Endothelial cell of umbilical vein (primary cell): ENCODE results near the gene KRTAP19-8. TPM values are rescaled to one million over a fixed set of nuclear protein-coding genes. Genes with fewer than 3 reads are reported as not detected.

Experiments
- BruUV-seq: library from RNA; stranded (reverse); fragments of 400-500 nt; replicated peaks from 2 replicates; lab custom pipeline; 2021; lab: Mats Ljungman, UMichigan
- CTCF ChIA-PET: fragments of 300-600, 350-600 bp; sonication (Branson Sonifier 250); formaldehyde crosslinking; loops from one replicate; lab custom pipeline; 2021; ENCODE audit warnings: antibody characterized with exemption, inconsistent platforms; lab: Charles Lee
- POLR2A ChIA-PET: fragments of 300-600, 350-600 bp; sonication (Branson Sonifier 250); formaldehyde crosslinking; loops from one replicate; lab custom pipeline; 2021; ENCODE audit warnings: antibody characterized with exemption, inconsistent platforms; lab: Charles Lee
- DNase-seq: peaks from one replicate; pipeline ENCODE4 v3.0.0-alpha.2; 2011; ENCODE audit warnings: low read depth, low spot score
- FAIRE-seq: peaks from 2 replicates; lab custom pipeline; 2011; peaks lifted over from hg19 to GRCh38; lab: Jason Lieb, UNC
- H2AFZ ChIP-seq: 2 replicates; pipeline ENCODE4 v1.6.0; 2012; ENCODE audit warnings: low read depth, low read length, control low read depth, inconsistent platforms
- H3K27ac ChIP-seq: 2 replicates; pipeline ENCODE4 v1.5.1; 2011; ENCODE audit warnings: low read depth, mild to moderate bottlenecking, control low read depth, low read length, moderate library complexity; ENCODE audit not compliant: insufficient read depth
- H3K27me3 ChIP-seq, 2 experiments: 2 replicates each; pipeline versions ENCODE4 v1.6.0 to v1.6.1; 2011; ENCODE audit warnings: low read length in 2 of 2, mixed read lengths in 1 of 2; ENCODE audit not compliant: control insufficient read depth in 2 of 2, insufficient read depth in 2 of 2
- H3K36me3 ChIP-seq, 2 experiments: 2 replicates in 1 of 2; 3 replicates in 1 of 2; pipeline ENCODE4 v1.5.1; 2011; ENCODE audit warnings: low read length in 2 of 2, mild to moderate bottlenecking in 1 of 2, moderate library complexity in 1 of 2; ENCODE audit not compliant: control insufficient read depth in 2 of 2, insufficient read depth in 2 of 2; ENCODE audit errors: extremely low read depth in 1 of 2
- H3K4me1 ChIP-seq: 3 replicates; pipeline ENCODE4 v1.5.1; 2011; ENCODE audit warnings: mild to moderate bottlenecking, low read length; ENCODE audit not compliant: control insufficient read depth, insufficient read depth; ENCODE audit errors: extremely low read depth
- H3K4me2 ChIP-seq: 2 replicates; pipeline ENCODE4 v1.6.1; 2011; ENCODE audit warnings: low read length, control low read depth, mixed read lengths; ENCODE audit not compliant: insufficient read depth
- H3K4me3 ChIP-seq, 3 experiments: fragments of 200-600 bp in 1 of 3; sonication (generic), shearing (Covaris generic) in 1 of 3; replicated peaks in 1 of 3; 2 replicates each; pipeline ENCODE4 v1.5.1; 2011 to 2016; ENCODE audit warnings: control low read depth in 3 of 3, low read length in 3 of 3, mild to moderate bottlenecking in 2 of 3, inconsistent platforms in 1 of 3, low read depth in 1 of 3, moderate library complexity in 1 of 3; ENCODE audit not compliant: insufficient read depth in 1 of 3
- H3K79me2 ChIP-seq: 2 replicates; pipeline ENCODE4 v1.6.0; 2012; ENCODE audit warnings: low read length, inconsistent platforms; ENCODE audit not compliant: control insufficient read depth, insufficient read depth
- H3K9ac ChIP-seq: replicated peaks from 2 replicates; pipeline ENCODE3; 2011; ENCODE audit warnings: low read length, control low read depth; ENCODE audit not compliant: insufficient read depth; ENCODE audit errors: extremely low read depth
- H3K9me1 ChIP-seq: replicated peaks from 3 replicates; pipeline ENCODE4 v1.6.0; 2011; ENCODE audit warnings: mild to moderate bottlenecking, low read length; ENCODE audit not compliant: control insufficient read depth, insufficient read depth; ENCODE audit errors: extremely low read depth
- H3K9me3 ChIP-seq: replicated peaks from 2 replicates; pipeline ENCODE4 v1.5.1; 2012; ENCODE audit warnings: low read length, inconsistent platforms; ENCODE audit not compliant: control insufficient read depth, insufficient read depth
- H4K20me1 ChIP-seq: replicated peaks from 2 replicates; pipeline ENCODE3; 2011; ENCODE audit warnings: mild to moderate bottlenecking, low read length; ENCODE audit not compliant: control insufficient read depth, insufficient read depth; ENCODE audit errors: extremely low read depth
- CTCF ChIP-seq, 2 donors: IDR thresholded peaks; 1 replicate in 1 of 2; 2 replicates in 1 of 2; pipeline ENCODE4 v1.5.1; 2011; ENCODE audit warnings: low read length in 2 of 2, mild to moderate bottlenecking in 2 of 2, moderate library complexity in 2 of 2, control low read depth in 1 of 2, inconsistent platforms in 1 of 2, low read depth in 1 of 2; ENCODE audit not compliant: insufficient read depth in 1 of 2; ENCODE audit errors: extremely low read depth in 1 of 2
- EZH2 ChIP-seq: IDR thresholded peaks from 2 replicates; pipeline ENCODE4 v1.6.1; 2012; ENCODE audit warnings: borderline replicate concordance, low read depth, mild to moderate bottlenecking, moderate library complexity, low read length, inconsistent platforms; ENCODE audit not compliant: severe bottlenecking
- FOS ChIP-seq: IDR thresholded peaks from 2 replicates; pipeline ENCODE4 v1.6.1; 2011; ENCODE audit warnings: mild to moderate bottlenecking, low read length, moderate library complexity, borderline replicate concordance; ENCODE audit not compliant: insufficient read depth
- GATA2 ChIP-seq: IDR thresholded peaks from 2 replicates; pipeline ENCODE4 v1.7.0; 2011; ENCODE audit warnings: low read depth, mild to moderate bottlenecking, moderate library complexity, mixed read lengths, low read length; ENCODE audit not compliant: insufficient read length, insufficient read depth
- JUN ChIP-seq: IDR thresholded peaks from 2 replicates; pipeline ENCODE4 v1.6.1; 2011; ENCODE audit warnings: borderline replicate concordance, low read depth; ENCODE audit not compliant: insufficient read length, insufficient read depth
- MAX ChIP-seq: IDR thresholded peaks from 2 replicates; pipeline ENCODE4 v1.6.1; 2011; ENCODE audit not compliant: insufficient read depth, insufficient read length
- MYC ChIP-seq: IDR thresholded peaks from one replicate; pipeline ENCODE4 v1.6.1; 2011; ENCODE audit warnings: mild to moderate bottlenecking, low read depth, low read length
- POLR2A ChIP-seq: IDR thresholded peaks from 2 replicates; pipeline ENCODE4 v1.6.1; 2012; ENCODE audit warnings: low read depth, mild to moderate bottlenecking, control low read depth, low read length
- POLR2AphosphoS5 ChIP-seq: IDR thresholded peaks from 2 replicates; pipeline ENCODE4 v1.6.1; 2012; ENCODE audit warnings: low read depth, mild to moderate bottlenecking, control low read depth, low read length, moderate library complexity; ENCODE audit not compliant: insufficient read depth
- dilution Hi-C: fragments of 300-500 bp; cut with MboI; formaldehyde crosslinking; loops from one replicate; pipeline ENCODE4 v1.15.0; 2019; ENCODE audit warnings: low sequenced_read_pairs; ENCODE audit not compliant: extremely low pct_ligation_motif_present
- intact Hi-C: fragments of 100-400 bp; cut with micrococcal nuclease; formaldehyde crosslinking; loops from one replicate; pipeline ENCODE4 v1.10.0; 2022
- polyA plus RNA-seq, 4 experiments: library from polyadenylated mRNA; depleted of rRNA in 3 of 4; stranded (reverse) in 3 of 4; unstranded in 1 of 4; fragments of >200 nt; gene quantifications; 2 replicates each; pipeline versions ENCODE4 v1.2.1 to v1.2.3, GENCODE V29; 2011 to 2012; ENCODE audit warnings: missing spikeins in 1 of 4
- total RNA-seq: library from RNA; stranded (reverse); gene quantifications from 2 replicates; pipeline ENCODE4 v1.2.3, GENCODE V29; 2021

KRTAP19-8 gene
- total and polyA plus RNA-seq, 2 donors (not counting 3 experiments of a cell fraction or from before 2014, with no cell fraction given): not detected

GRCh38 chr21:30988706-30989105, 49.6 kb downstream of the KRTAP19-8 start:
- CTCF ChIA-PET: no interaction called here
- no peak overlapping the region for H2AFZ ChIP-seq
- H3K36me3 ChIP-seq: no peaks in the 10 kb centered on the region
- H3K4me1 ChIP-seq: no peaks in the 10 kb centered on the region
- FAIRE-seq: no peak
- TF ChIP-seq GATA2 (no peak), EZH2 (no peak), POLR2A (no peak), POLR2AphosphoS5 (no peak), FOS (no peak), MAX (no peak), JUN (no peak), CTCF (IDR thresholded peaks at IDR 0.05; ENCODE audit: extremely low read depth in 1 of 2, insufficient read depth in 1 of 2, low read depth in 1 of 2, low read length in 2 of 2) (no peak), MYC (no peak)
- H4K20me1 ChIP-seq: no peaks in the 10 kb centered on the region
- H3K27ac ChIP-seq: no peak overlapping the region
- H3K9ac ChIP-seq: no peak overlapping the region
- dilution Hi-C loops: no loop called here
- no peaks in the 10 kb centered on the region for H3K79me2 ChIP-seq
- H3K4me3 ChIP-seq: no peak overlapping the region
- no peaks in the 10 kb centered on the region for H3K9me1 ChIP-seq
- H3K27me3 ChIP-seq: no peaks in the 10 kb centered on the region
- DNase-seq: no peak
- H3K4me2 ChIP-seq: no peak overlapping the region
- intact Hi-C loops: no loop called here
- H3K9me3 ChIP-seq: peaks cover 4% of the 10 kb centered on the region
- POLR2A ChIA-PET: no interaction called here
- no TSS peak for BruUV-seq

Other genes starting within 250 kb of the KRTAP19-8 start
- gene KRTAP8-1, start 225.2 kb downstream of the KRTAP19-8 start, total RNA-seq: not detected in 2 replicates
- not detected in 2 replicates for gene KRTAP8-1, start 225.2 kb downstream of the KRTAP19-8 start, polyA plus RNA-seq
- gene KRTAP7-1, start 208.7 kb downstream of the KRTAP19-8 start, total RNA-seq: not detected in 2 replicates
- not detected in 2 replicates for gene KRTAP7-1, start 208.7 kb downstream of the KRTAP19-8 start, polyA plus RNA-seq
- gene KRTAP11-1, start 156.9 kb downstream of the KRTAP19-8 start, total RNA-seq: not detected in 2 replicates
- not detected in 2 replicates for gene KRTAP11-1, start 156.9 kb downstream of the KRTAP19-8 start, polyA plus RNA-seq